DOHH2 (cell line): ENCODE results near the gene SLC29A3.

Source experiments
- EZH2phosphoT487 ChIP-seq: fragments of 200-600 bp; sonication (generic); IDR thresholded peaks from 2 replicates; pipeline ENCODE4 v1.6.1; 2017; ENCODE audit warnings: borderline replicate concordance, mild to moderate bottlenecking, antibody characterized with exemption, low read length, moderate library complexity, mixed read lengths
- TF ChIP-seq, protein P1 (sequence below): fragments of 200-600 bp; sonication (generic); IDR thresholded peaks from one replicate; pipeline ENCODE4 v1.5.1; 2014; ENCODE audit warnings: antibody characterized with exemption, mild to moderate bottlenecking, low read depth, low read length; ENCODE audit not compliant: poor library complexity, severe bottlenecking

DNA sequence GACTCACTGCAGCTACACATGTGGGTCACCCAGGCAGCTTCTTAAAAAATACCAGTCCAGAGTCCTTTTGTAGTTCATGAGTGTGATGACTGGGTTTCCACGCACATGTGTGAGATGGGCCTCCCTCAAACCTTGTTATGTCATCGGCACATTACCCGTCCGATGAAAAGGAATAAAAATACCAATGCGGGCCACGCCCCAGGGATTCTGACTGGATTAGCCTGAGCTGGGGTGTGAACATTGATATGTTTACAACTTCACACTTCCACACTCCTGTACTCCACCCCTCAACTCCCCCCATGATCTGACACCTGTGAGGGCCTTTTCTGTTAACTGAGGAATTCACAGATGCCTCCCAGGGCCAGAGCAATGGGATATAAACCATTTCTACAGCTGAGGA is 6.2 kb downstream of the SLC29A3 start:
- no peak for TF ChIP-seq EZH2phosphoT487
- TF ChIP-seq, protein P1, sequence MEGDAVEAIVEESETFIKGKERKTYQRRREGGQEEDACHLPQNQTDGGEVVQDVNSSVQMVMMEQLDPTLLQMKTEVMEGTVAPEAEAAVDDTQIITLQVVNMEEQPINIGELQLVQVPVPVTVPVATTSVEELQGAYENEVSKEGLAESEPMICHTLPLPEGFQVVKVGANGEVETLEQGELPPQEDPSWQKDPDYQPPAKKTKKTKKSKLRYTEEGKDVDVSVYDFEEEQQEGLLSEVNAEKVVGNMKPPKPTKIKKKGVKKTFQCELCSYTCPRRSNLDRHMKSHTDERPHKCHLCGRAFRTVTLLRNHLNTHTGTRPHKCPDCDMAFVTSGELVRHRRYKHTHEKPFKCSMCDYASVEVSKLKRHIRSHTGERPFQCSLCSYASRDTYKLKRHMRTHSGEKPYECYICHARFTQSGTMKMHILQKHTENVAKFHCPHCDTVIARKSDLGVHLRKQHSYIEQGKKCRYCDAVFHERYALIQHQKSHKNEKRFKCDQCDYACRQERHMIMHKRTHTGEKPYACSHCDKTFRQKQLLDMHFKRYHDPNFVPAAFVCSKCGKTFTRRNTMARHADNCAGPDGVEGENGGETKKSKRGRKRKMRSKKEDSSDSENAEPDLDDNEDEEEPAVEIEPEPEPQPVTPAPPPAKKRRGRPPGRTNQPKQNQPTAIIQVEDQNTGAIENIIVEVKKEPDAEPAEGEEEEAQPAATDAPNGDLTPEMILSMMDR, result no peak
